HEK293 (cell line): ENCODE measurements around the gene F3.
A peak's percentile ranks its signal among the peaks of the same experiment; 100 is the strongest.

Experiments used
- CTCF ChIP-seq: fragments of 450-650 bp; formaldehyde crosslinking; IDR thresholded peaks from 2 replicates; pipeline ENCODE4 v1.5.1; 2016; ENCODE audit warnings: missing biosample characterization, missing genetic modification characterization
- INSM2 ChIP-seq: fragments of 450-650 bp; formaldehyde crosslinking; IDR thresholded peaks from 2 replicates; pipeline ENCODE4 v1.5.1; 2016; ENCODE audit warnings: missing biosample characterization, missing genetic modification characterization
- KLF9 ChIP-seq: fragments of 450-650 bp; formaldehyde crosslinking; IDR thresholded peaks from 2 replicates; pipeline ENCODE4 v1.5.1; 2016; ENCODE audit warnings: missing biosample characterization, missing genetic modification characterization, low read depth
- PRDM1 ChIP-seq: fragments of 450-650 bp; formaldehyde crosslinking; IDR thresholded peaks from 2 replicates; pipeline ENCODE4; 2016; ENCODE audit warnings: missing biosample characterization, missing genetic modification characterization
- REST ChIP-seq: fragments of 450-650 bp; formaldehyde crosslinking; IDR thresholded peaks from 2 replicates; pipeline ENCODE4 v1.5.1; 2016; ENCODE audit warnings: missing biosample characterization, missing genetic modification characterization
- SCRT1 ChIP-seq: fragments of 450-650 bp; formaldehyde crosslinking; IDR thresholded peaks from 2 replicates; pipeline ENCODE4 v1.5.1; 2016; ENCODE audit warnings: missing biosample characterization, missing genetic modification characterization, borderline replicate concordance
- ZBTB8A ChIP-seq: fragments of 450-650 bp; formaldehyde crosslinking; IDR thresholded peaks from 2 replicates; pipeline ENCODE4 v1.5.1; 2016; ENCODE audit warnings: missing biosample characterization, missing genetic modification characterization
- ZNF140 ChIP-seq: fragments of 450-650 bp; formaldehyde crosslinking; IDR thresholded peaks from 2 replicates; pipeline ENCODE4 v1.5.1; 2016; ENCODE audit warnings: missing biosample characterization, missing genetic modification characterization
- ZNF704 ChIP-seq: fragments of 450-650 bp; formaldehyde crosslinking; IDR thresholded peaks from 2 replicates; pipeline ENCODE4 v1.5.1; 2016; ENCODE audit warnings: missing biosample characterization, missing genetic modification characterization
- ZNF830 ChIP-seq: fragments of 450-650 bp; IDR thresholded peaks from 2 replicates; pipeline ENCODE4 v1.5.0; 2018; ENCODE audit warnings: missing biosample characterization, missing genetic modification characterization, low read depth, mild to moderate bottlenecking, moderate library complexity
- ZSCAN23 ChIP-seq: fragments of 450-650 bp; formaldehyde crosslinking; IDR thresholded peaks from 2 replicates; pipeline ENCODE4 v1.5.1; 2016; ENCODE audit warnings: missing biosample characterization, missing genetic modification characterization

GRCh38 chr1:94481473-94481933 lies 60.1 kb downstream of the F3 start:
- no peak for TF ChIP-seq CTCF (tag by site-specific recombination)
- no peak for TF ChIP-seq ZNF830 (tag by site-specific recombination)
- no peak for TF ChIP-seq REST (tag by site-specific recombination)
- TF ChIP-seq ZNF704 (tag by site-specific recombination) = no peak
- TF ChIP-seq ZSCAN23 = no peak
- TF ChIP-seq PRDM1 = peak; percentile 59
- no peak for TF ChIP-seq ZBTB8A (tag by site-specific recombination)
- TF ChIP-seq ZNF140 = no peak
- TF ChIP-seq INSM2 (tag by site-specific recombination) = no peak
- no peak for TF ChIP-seq KLF9
- no peak for TF ChIP-seq SCRT1 (tag by site-specific recombination)
